ENCODE measurements around the gene ESRRB. TPM values are rescaled to one million over a fixed set of nuclear protein-coding genes. Genes with fewer than 3 reads are reported as not detected.

ESRRB gene
- polyA plus RNA-seq, 5 donors, result 0.29 to 0.72 (median 0.57) TPM

DNA sequence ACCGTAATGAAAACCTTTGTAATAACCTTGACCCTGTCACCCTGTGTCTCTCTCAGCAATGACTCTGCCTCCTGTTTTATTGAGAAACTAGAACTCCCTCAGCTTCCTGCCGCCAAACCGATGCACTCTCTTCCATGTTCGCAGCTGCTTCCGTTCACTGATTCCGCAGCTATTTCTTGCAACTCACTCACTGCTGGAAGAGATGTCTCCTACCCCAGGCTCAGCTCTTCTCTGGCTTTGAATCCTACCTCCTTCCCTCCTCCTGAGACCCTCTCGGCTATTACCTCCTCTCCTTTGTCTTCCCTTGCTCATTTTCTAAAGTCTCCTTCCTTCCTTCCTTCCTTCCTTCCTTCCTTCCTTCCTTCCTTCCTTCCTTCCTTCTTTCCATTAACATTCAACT lies 71.0 kb downstream of the ESRRB start:
- no peak for DNase-seq

- no peak for DNase-seq
Observed at GRCh38 chr14:76450476-76450875, 74.5 kb downstream of the ESRRB start.

- no peak for DNase-seq
Observed at GRCh38 chr14:76456200-76456599, 80.3 kb downstream of the ESRRB start.

DNA sequence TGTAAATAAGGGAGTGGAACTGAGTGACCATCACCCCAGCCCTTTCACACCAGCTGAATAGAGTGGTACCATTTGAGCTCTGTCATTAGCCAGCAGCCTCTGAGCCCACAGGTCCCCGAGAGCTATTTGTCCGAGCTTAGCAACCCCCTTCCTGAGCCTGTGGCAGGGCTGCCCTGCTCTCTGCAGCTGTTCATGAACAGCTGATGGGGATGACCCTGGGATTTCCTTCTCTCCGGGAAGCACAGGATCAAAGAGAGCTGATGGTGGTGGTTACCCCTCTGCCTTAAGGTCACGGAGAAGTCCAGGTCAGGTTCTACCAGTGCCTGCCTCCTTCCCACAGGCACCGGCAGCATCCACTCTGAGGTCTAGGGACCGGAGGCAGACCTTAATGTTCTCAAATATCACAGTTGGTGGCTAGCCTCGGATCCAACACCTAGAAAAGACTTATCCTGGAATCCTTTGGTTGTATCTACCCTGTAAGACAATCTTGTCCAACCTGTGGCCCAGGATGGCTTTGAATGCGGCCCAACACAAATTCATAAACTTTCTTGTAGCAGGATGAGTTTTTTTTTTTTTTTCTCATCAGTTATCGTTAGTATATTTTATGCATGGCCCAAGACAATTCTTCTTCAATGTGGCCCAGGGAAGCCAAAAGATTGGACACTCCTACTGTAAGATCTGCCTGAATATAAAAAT lies 81.1 kb downstream of the ESRRB start:
- no peak for DNase-seq

DNA sequence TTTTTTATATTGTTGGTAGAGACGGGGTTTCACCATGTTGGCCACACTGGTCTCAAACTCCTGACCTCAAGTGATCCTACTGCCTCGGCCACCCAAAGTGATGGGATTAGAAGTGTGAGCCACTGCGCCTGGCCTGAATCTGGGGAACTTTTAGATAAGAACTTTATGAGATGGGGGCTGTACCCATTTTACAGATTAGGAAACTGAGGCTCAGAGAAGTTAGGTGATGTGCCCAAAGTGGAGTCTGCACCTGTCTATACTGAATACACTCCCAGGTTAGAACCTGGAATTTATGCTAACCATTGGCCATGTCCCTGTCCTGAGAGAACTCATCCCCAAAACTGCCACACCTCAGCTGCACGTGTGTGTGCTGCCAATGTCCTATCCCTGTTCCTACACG lies 81.9 kb downstream of the ESRRB start:
- no peak for DNase-seq

GRCh38 chr14:76461886-76462285 lies 85.9 kb downstream of the ESRRB start:
- no peak for DNase-seq

GRCh38 chr14:76462330-76462729 lies 86.4 kb downstream of the ESRRB start:
- no peak for DNase-seq

GRCh38 chr14:76463105-76463504 lies 87.2 kb downstream of the ESRRB start:
- no peak for DNase-seq

DNA sequence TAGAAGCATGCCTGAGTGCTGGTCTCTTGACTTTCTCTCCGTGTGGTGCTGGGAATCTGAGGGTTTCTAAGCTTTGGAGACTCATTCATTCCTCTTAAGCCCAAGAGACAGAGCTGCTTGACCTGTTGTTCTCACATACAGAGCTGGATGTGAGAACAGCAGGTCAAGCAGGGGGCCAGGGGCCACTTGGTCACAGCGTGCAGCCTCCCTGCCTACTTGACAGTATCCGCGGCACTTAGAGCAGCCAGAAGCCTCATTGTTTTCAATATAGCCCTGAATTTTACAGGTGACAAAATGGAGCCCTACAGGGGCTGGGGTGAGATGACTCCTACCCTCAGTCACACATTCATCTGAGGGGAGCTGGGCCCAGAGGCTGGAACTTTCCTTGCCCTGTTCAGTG lies 88.9 kb downstream of the ESRRB start:
- no peak for DNase-seq

GRCh38 chr14:76465664-76466063 lies 89.7 kb downstream of the ESRRB start:
- no peak for DNase-seq

- DNase-seq, result no peak
Observed at GRCh38 chr14:76467711-76468155, 91.8 kb downstream of the ESRRB start.

- no peak for DNase-seq
Observed at GRCh38 chr14:76472199-76472723, 96.3 kb downstream of the ESRRB start.

- peak; percentile 34 to 35 for DNase-seq
Observed at GRCh38 chr14:76473481-76474263, 97.7 kb downstream of the ESRRB start.

DNA sequence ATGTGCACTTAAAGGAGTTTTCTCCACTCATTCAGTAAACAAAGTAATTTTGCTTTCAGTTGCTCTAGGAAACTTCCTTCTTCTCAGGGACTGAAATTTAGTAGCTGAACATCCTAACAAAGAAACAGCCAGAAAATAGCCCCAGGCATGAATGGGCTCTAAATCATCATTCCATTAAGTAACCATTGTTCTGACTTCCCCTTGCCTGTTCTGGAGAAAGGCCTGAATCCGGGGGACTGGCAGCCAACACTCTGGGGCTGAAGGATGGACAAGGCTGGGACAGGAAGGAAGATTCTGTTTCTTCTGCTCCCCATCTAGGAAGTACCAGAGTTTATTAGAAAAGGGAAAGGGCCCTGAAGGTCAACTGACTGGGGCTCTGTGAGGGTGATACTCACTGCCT lies 104.5 kb downstream of the ESRRB start:
- DNase-seq, result no peak

DNA sequence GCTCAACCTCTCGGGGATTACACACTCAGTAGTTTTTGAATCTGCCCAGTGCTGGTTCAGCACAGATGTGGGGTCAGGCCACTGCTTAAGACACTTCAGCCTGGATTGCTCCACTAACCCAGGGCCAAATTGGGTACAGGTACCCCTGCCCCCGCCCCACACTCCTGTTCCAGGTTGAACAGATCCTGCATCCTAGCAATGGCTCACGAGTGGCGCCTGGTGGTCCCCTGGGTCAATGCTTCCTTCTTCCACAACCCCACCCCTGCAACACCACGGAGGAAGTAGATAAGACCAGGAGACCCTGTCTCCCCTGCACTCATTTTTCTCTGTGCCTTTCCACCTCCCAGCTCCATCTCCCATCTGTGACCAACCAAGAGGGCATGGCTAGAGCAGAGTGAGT lies 108.4 kb downstream of the ESRRB start:
- DNase-seq, result no peak

DNA sequence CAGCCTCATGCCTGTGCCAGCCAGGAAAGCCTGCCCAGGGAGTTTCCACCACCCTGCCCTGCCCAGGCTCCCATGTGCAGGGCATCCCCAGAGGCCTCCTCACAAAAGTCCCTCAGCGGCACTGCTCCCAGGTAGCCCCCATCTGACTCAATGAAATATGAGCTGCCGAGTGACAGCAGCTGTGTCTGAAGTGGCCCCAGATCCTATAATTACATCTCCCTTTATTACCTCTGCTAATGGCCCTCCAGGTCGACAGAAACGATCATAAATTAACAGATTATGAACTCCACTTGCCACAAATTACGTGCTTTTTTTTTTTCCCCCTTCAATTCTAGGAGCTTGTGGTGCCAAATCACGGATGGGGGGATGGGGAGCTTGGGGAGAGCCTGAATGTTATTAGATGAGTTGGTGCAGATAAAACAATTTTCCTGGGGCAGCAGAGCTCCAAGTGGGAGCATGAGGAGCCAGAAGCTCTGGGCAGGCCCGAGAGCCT lies 110.4 kb downstream of the ESRRB start:
- no peak for DNase-seq

- no peak for DNase-seq
Observed at GRCh38 chr14:76488551-76488950, 112.6 kb downstream of the ESRRB start.

GRCh38 chr14:76489667-76490066 lies 113.7 kb downstream of the ESRRB start:
- DNase-seq, result no peak

GRCh38 chr14:76490111-76490510 lies 114.2 kb downstream of the ESRRB start:
- DNase-seq, result no peak

DNA sequence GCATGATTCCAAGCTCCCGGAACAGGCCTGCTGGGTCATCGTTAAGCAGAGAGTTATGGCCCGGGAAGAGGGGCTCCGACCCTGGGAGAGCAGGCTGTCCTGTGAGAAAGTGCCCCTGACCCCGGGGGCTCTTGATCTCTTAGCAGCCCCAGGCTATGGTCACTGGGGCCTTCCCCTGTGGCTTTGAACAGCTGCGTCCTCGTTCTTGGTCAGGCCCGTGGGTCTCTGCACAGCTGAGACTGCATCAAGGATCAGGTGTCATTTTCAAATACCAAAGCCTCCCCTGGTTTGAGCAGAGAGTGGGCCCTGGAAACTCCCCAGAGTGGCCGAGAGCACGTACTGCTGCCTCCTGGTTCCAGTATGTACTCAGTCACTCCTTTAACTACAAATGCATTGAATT lies 114.8 kb downstream of the ESRRB start:
- DNase-seq, result no peak

GRCh38 chr14:76491172-76491930 lies 115.4 kb downstream of the ESRRB start:
- DNase-seq, result no peak

DNA sequence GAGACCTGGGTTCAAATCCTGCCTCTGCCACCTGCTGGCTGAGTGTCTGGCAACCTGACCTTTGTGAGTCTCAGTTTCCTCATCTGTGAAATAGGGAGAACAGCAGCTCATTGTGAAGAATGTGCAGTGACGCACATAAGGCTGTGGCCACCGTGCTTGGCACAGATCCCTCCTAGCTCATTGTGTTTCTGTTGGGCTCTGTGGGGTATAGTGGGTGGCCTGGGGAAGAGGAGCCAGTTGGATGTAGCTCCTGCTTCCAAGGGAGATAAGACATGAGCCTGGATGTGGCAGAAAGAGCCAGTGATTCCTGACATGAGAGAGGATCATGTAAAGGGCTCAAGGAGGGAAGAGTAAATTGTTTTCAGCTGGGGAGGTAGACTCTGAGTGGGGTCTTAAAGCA lies 120.0 kb downstream of the ESRRB start:
- no peak for DNase-seq

All from right lung (tissue), 5 donors.